Effector memory CD8-positive, alpha-beta T cell (primary cell): ENCODE data around the gene PDIA2.
A peak's percentile ranks its signal among the peaks of the same experiment; 100 is the strongest.

Experiments used
- ATAC-seq: fragments of 150-1000 bp; cut with Tn5 transposase; replicated peaks from 2 replicates; pipeline ENCODE4 v1.10.0; 2021; ENCODE audit warnings: mild to moderate bottlenecking, moderate library complexity
- DNase-seq, 3 experiments: peaks; one replicate each; pipeline ENCODE4 v3.0.0; 2021
- H3K27ac Mint-ChIP-seq, 2 donors: one replicate each; pipeline ENCODE4 v1.8.0; 2022; ENCODE audit warnings: mild to moderate bottlenecking in 2 of 2, mixed read lengths in 2 of 2, moderate library complexity in 2 of 2
- H3K27me3 Mint-ChIP-seq, 2 donors: one replicate each; pipeline ENCODE4 v1.8.0; 2022; ENCODE audit warnings: mixed read lengths in 2 of 2
- H3K36me3 Mint-ChIP-seq: one replicate; pipeline ENCODE4 v1.8.0; 2022; ENCODE audit warnings: mild to moderate bottlenecking, moderate library complexity, mixed read lengths; ENCODE audit not compliant: insufficient read depth
- H3K4me1 Mint-ChIP-seq, 2 donors: one replicate each; pipeline ENCODE4 v1.8.0; 2022; ENCODE audit warnings: low read depth in 2 of 2, mixed read lengths in 2 of 2
- H3K4me3 Mint-ChIP-seq, 2 donors: one replicate each; pipeline ENCODE4 v1.8.0; 2022; ENCODE audit warnings: mild to moderate bottlenecking in 2 of 2, mixed read lengths in 2 of 2, moderate library complexity in 2 of 2
- H3K9me3 Mint-ChIP-seq, 2 donors: one replicate each; pipeline ENCODE4 v1.8.0; 2022; ENCODE audit warnings: mixed read lengths in 2 of 2

The PDIA2 gene

GRCh38 chr16:307691-308312, 24.8 kb downstream of the PDIA2 start:
- H3K27me3 Mint-ChIP-seq, result no peaks in the 10 kb centered on the region
- H3K9me3 Mint-ChIP-seq, result no peaks in the 10 kb centered on the region
- H3K4me1 Mint-ChIP-seq, result peaks cover 20 to 25% of the 10 kb centered on the region in 2 donors
- ATAC-seq, result peak; percentile 47
- H3K36me3 Mint-ChIP-seq, result peaks cover 74% of the 10 kb centered on the region
- H3K27ac Mint-ChIP-seq, result peak overlapping the region in 1 of 2 donors; percentile 80
- peak overlapping the region in 1 of 2 donors; percentile 25 for H3K4me3 Mint-ChIP-seq
- DNase-seq, result no peak

- peak; percentile 70 for ATAC-seq
- Mint-ChIP-seq H3K27me3 (no peaks in the 10 kb centered on the region), H3K36me3 (peaks cover 80% of the 10 kb centered on the region), H3K4me3 (peak overlapping the region in 1 of 2 donors; percentile 31), H3K27ac (peak overlapping the region; percentile 0 to 80), H3K4me1 (peaks cover 22 to 24% of the 10 kb centered on the region in 2 donors), H3K9me3 (no peaks in the 10 kb centered on the region)
- DNase-seq, result no peak
Measured at GRCh38 chr16:309476-309875, 26.5 kb downstream of the PDIA2 start.

- H3K4me3 Mint-ChIP-seq, result peak overlapping the region in 1 of 2 donors; percentile 46
- DNase-seq (no peak), ATAC-seq (no peak)
- peaks cover 29 to 30% of the 10 kb centered on the region in 2 donors for H3K4me1 Mint-ChIP-seq
- no peaks in the 10 kb centered on the region for H3K9me3 Mint-ChIP-seq
- H3K36me3 Mint-ChIP-seq, result peaks cover 68% of the 10 kb centered on the region
- H3K27ac Mint-ChIP-seq, result no peak overlapping the region
- no peaks in the 10 kb centered on the region for H3K27me3 Mint-ChIP-seq
Measured at GRCh38 chr16:311725-312124, 28.8 kb downstream of the PDIA2 start.

GRCh38 chr16:314351-314750, 31.4 kb downstream of the PDIA2 start:
- H3K4me1 Mint-ChIP-seq, result peaks cover 36 to 38% of the 10 kb centered on the region in 2 donors
- H3K9me3 Mint-ChIP-seq, result no peaks in the 10 kb centered on the region
- peak overlapping the region in 1 of 2 donors; percentile 60 for H3K27ac Mint-ChIP-seq
- no peak for ATAC-seq
- no peak overlapping the region for H3K4me3 Mint-ChIP-seq
- no peak for DNase-seq
- no peaks in the 10 kb centered on the region for H3K27me3 Mint-ChIP-seq
- peaks cover 53% of the 10 kb centered on the region for H3K36me3 Mint-ChIP-seq

- Mint-ChIP-seq H3K27me3 (no peaks in the 10 kb centered on the region), H3K4me1 (peaks cover 35 to 41% of the 10 kb centered on the region in 2 donors), H3K36me3 (peaks cover 52% of the 10 kb centered on the region), H3K4me3 (peak overlapping the region in 1 of 2 donors; percentile 43), H3K27ac (peak overlapping the region in 1 of 2 donors; percentile 60), H3K9me3 (no peaks in the 10 kb centered on the region)
- ATAC-seq (no peak), DNase-seq (no peak)
Measured at GRCh38 chr16:314795-315299, 31.9 kb downstream of the PDIA2 start.

- Mint-ChIP-seq H3K4me1 (peaks cover 38% of the 10 kb centered on the region in 2 donors), H3K9me3 (no peaks in the 10 kb centered on the region), H3K27ac (peak overlapping the region in 1 of 2 donors; percentile 75), H3K36me3 (peaks cover 40% of the 10 kb centered on the region), H3K4me3 (no peak overlapping the region), H3K27me3 (no peaks in the 10 kb centered on the region)
- DNase-seq (no peak), ATAC-seq (no peak)
Measured at GRCh38 chr16:316741-317464, 33.9 kb downstream of the PDIA2 start.

- Mint-ChIP-seq H3K4me3 (no peak overlapping the region), H3K36me3 (peaks cover 33% of the 10 kb centered on the region), H3K27me3 (no peaks in the 10 kb centered on the region), H3K27ac (peak overlapping the region in 1 of 2 donors; percentile 75), H3K9me3 (no peaks in the 10 kb centered on the region), H3K4me1 (peaks cover 41 to 42% of the 10 kb centered on the region in 2 donors)
- DNase-seq (no peak), ATAC-seq (no peak)
Measured at GRCh38 chr16:317583-317982, 34.6 kb downstream of the PDIA2 start.

GRCh38 chr16:318628-319027, 35.7 kb downstream of the PDIA2 start:
- peaks cover 47 to 49% of the 10 kb centered on the region in 2 donors for H3K4me1 Mint-ChIP-seq

GRCh38 chr16:320206-320605, 37.2 kb downstream of the PDIA2 start:
- ATAC-seq, result no peak
- peaks cover 52 to 56% of the 10 kb centered on the region in 2 donors for H3K4me1 Mint-ChIP-seq

More at GRCh38 chr16:318628-319027, 35.7 kb downstream of the PDIA2 start:
- no peak for ATAC-seq
- Mint-ChIP-seq H3K4me3 (no peak overlapping the region), H3K36me3 (peaks cover 29% of the 10 kb centered on the region), H3K27ac (peak overlapping the region in 1 of 2 donors; percentile 75), H3K27me3 (no peaks in the 10 kb centered on the region), H3K9me3 (no peaks in the 10 kb centered on the region)
- no peak for DNase-seq

GRCh38 chr16:321532-321931, 38.6 kb downstream of the PDIA2 start:
- peak overlapping the region in 1 of 2 donors; percentile 38 for H3K27ac Mint-ChIP-seq
- ATAC-seq (no peak), DNase-seq (no peak)
- no peaks in the 10 kb centered on the region for H3K9me3 Mint-ChIP-seq
- H3K36me3 Mint-ChIP-seq, result peaks cover 41% of the 10 kb centered on the region
- H3K4me3 Mint-ChIP-seq, result no peak overlapping the region
- no peaks in the 10 kb centered on the region for H3K27me3 Mint-ChIP-seq
- peaks cover 60 to 62% of the 10 kb centered on the region in 2 donors for H3K4me1 Mint-ChIP-seq

More at GRCh38 chr16:320206-320605, 37.2 kb downstream of the PDIA2 start:
- Mint-ChIP-seq H3K36me3 (peaks cover 34% of the 10 kb centered on the region), H3K27me3 (no peaks in the 10 kb centered on the region), H3K27ac (peak overlapping the region; percentile 9 to 49), H3K9me3 (no peaks in the 10 kb centered on the region), H3K4me3 (no peak overlapping the region)
- no peak for DNase-seq

GRCh38 chr16:322476-323143, 39.6 kb downstream of the PDIA2 start:
- Mint-ChIP-seq H3K27me3 (no peaks in the 10 kb centered on the region), H3K36me3 (peaks cover 52% of the 10 kb centered on the region), H3K9me3 (no peaks in the 10 kb centered on the region), H3K4me1 (peaks cover 62 to 66% of the 10 kb centered on the region in 2 donors), H3K4me3 (peak overlapping the region in 1 of 2 donors; percentile 80), H3K27ac (peak overlapping the region; percentile 38 to 93)
- no peak for ATAC-seq
- no peak for DNase-seq

- no peak for DNase-seq
- peak overlapping the region; percentile 89 to 93 for H3K27ac Mint-ChIP-seq
- peak overlapping the region; percentile 74 to 80 for H3K4me3 Mint-ChIP-seq
- H3K36me3 Mint-ChIP-seq, result peaks cover 56% of the 10 kb centered on the region
- no peak for ATAC-seq
- H3K9me3 Mint-ChIP-seq, result no peaks in the 10 kb centered on the region
- no peaks in the 10 kb centered on the region for H3K27me3 Mint-ChIP-seq
- H3K4me1 Mint-ChIP-seq, result peaks cover 57 to 58% of the 10 kb centered on the region in 2 donors
Measured at GRCh38 chr16:324201-324450, 41.2 kb downstream of the PDIA2 start.

- no peaks in the 10 kb centered on the region for H3K9me3 Mint-ChIP-seq
- peak overlapping the region; percentile 74 to 80 for H3K4me3 Mint-ChIP-seq
- peak overlapping the region; percentile 89 to 93 for H3K27ac Mint-ChIP-seq
- no peaks in the 10 kb centered on the region for H3K27me3 Mint-ChIP-seq
- ATAC-seq (peak; percentile 70), DNase-seq (peak; percentile 78 to 85 (median 83))
- H3K36me3 Mint-ChIP-seq, result peaks cover 58% of the 10 kb centered on the region
- peaks cover 55 to 56% of the 10 kb centered on the region in 2 donors for H3K4me1 Mint-ChIP-seq
Measured at GRCh38 chr16:324451-325334, 41.7 kb downstream of the PDIA2 start.
